NCI-H2107 (cell line): Measurements from ENCODE around the gene ADARB2.

Experiments
- DNase-seq: peaks from one replicate; lab custom pipeline; 2025; lab: John Stamatoyannopoulos, UW

The ADARB2 gene

GRCh38 chr10:1492641-1493040 lies 244.7 kb downstream of the ADARB2 start:
- no peak for DNase-seq

- DNase-seq = no peak
Measured at GRCh38 chr10:1491901-1492300, 245.4 kb downstream of the ADARB2 start.

GRCh38 chr10:1489801-1490200 lies 247.5 kb downstream of the ADARB2 start:
- DNase-seq = no peak

- DNase-seq = no peak
Measured at GRCh38 chr10:1488970-1489548, 248.3 kb downstream of the ADARB2 start.

GRCh38 chr10:1486841-1487687 lies 250.3 kb downstream of the ADARB2 start:
- DNase-seq = no peak

GRCh38 chr10:1485357-1485756 lies 252.0 kb downstream of the ADARB2 start:
- DNase-seq = no peak

- DNase-seq = no peak
Measured at GRCh38 chr10:1483826-1484225, 253.5 kb downstream of the ADARB2 start.

- DNase-seq = no peak
Measured at GRCh38 chr10:1483246-1483645, 254.1 kb downstream of the ADARB2 start.

- no peak for DNase-seq
Measured at GRCh38 chr10:1477578-1477977, 259.7 kb downstream of the ADARB2 start.

GRCh38 chr10:1476455-1476803 lies 260.9 kb downstream of the ADARB2 start:
- no peak for DNase-seq

GRCh38 chr10:1475771-1476454 lies 261.4 kb downstream of the ADARB2 start:
- DNase-seq = no peak

GRCh38 chr10:1475098-1475591 lies 262.2 kb downstream of the ADARB2 start:
- no peak for DNase-seq

- no peak for DNase-seq
Measured at GRCh38 chr10:1474376-1475097, 262.8 kb downstream of the ADARB2 start.

- DNase-seq = no peak
Measured at GRCh38 chr10:1473874-1474273, 263.5 kb downstream of the ADARB2 start.

GRCh38 chr10:1472178-1472958 lies 265.0 kb downstream of the ADARB2 start:
- DNase-seq = no peak

- DNase-seq = no peak
Measured at GRCh38 chr10:1468811-1469210, 268.5 kb downstream of the ADARB2 start.

GRCh38 chr10:1467334-1468076 lies 269.8 kb downstream of the ADARB2 start:
- DNase-seq = no peak

GRCh38 chr10:1465993-1466764 lies 271.1 kb downstream of the ADARB2 start:
- DNase-seq = peak; percentile 14

- no peak for DNase-seq
Measured at GRCh38 chr10:1465418-1465911, 271.9 kb downstream of the ADARB2 start.
